Bronchial epithelial cell (primary cell): Measurements from ENCODE around the gene CHD5. TPM values are rescaled to one million over a fixed set of nuclear protein-coding genes. Genes with fewer than 3 reads are reported as not detected.

Experiments used
- DNase-seq: peaks from one replicate; pipeline ENCODE4 v3.0.0-alpha.2; 2010; ENCODE audit warnings: low read depth
- FAIRE-seq: peaks from 2 replicates; lab custom pipeline; 2011; peaks lifted over from hg19 to GRCh38; lab: Jason Lieb, UNC
- H3K27me3 ChIP-seq: 2 replicates; pipeline ENCODE4 v1.5.1; 2011; ENCODE audit warnings: low read length; ENCODE audit not compliant: control insufficient read depth, insufficient read depth
- H3K36me3 ChIP-seq: 2 replicates; pipeline ENCODE4 v1.5.1; 2011; ENCODE audit warnings: low read length; ENCODE audit not compliant: control insufficient read depth, insufficient read depth
- H3K4me3 ChIP-seq: 2 replicates; pipeline ENCODE4 v1.5.1; 2011; ENCODE audit warnings: mild to moderate bottlenecking, low read depth, low read length, control low read depth
- CTCF ChIP-seq: IDR thresholded peaks from 2 replicates; pipeline ENCODE4 v1.5.1; 2011; ENCODE audit warnings: mild to moderate bottlenecking, moderate library complexity, low read length, control low read depth, inconsistent platforms; ENCODE audit not compliant: insufficient read depth, severe bottlenecking
- total RNA-seq: library from RNA; depleted of rRNA; stranded (reverse); fragments of >200 nt; gene quantifications from 2 replicates; pipeline ENCODE4 v1.2.1, GENCODE V29; 2014

Gene CHD5
- total RNA-seq, 1 donor from 2014 or later: 0.26 TPM

- no peak overlapping the region for H3K4me3 ChIP-seq
- no peak for DNase-seq
- H3K36me3 ChIP-seq: no peaks in the 10 kb centered on the region
- H3K27me3 ChIP-seq: peaks cover 27% of the 10 kb centered on the region
- FAIRE-seq: peak; percentile 97
- TF ChIP-seq CTCF: no peak
Measured at GRCh38 chr1:6174621-6175410, 5.3 kb downstream of the CHD5 start.

- Histone ChIP-seq H3K36me3 (no peaks in the 10 kb centered on the region), H3K27me3 (peaks cover 19% of the 10 kb centered on the region), H3K4me3 (no peak overlapping the region)
- DNase-seq (no peak), FAIRE-seq (no peak)
- TF ChIP-seq CTCF: no peak
Measured at GRCh38 chr1:6172549-6172948, 7.6 kb downstream of the CHD5 start.

- H3K36me3 ChIP-seq: no peaks in the 10 kb centered on the region
- no peak overlapping the region for H3K4me3 ChIP-seq
- FAIRE-seq (no peak), DNase-seq (no peak)
- peaks cover 12% of the 10 kb centered on the region for H3K27me3 ChIP-seq
- peak; percentile 40 for TF ChIP-seq CTCF
Measured at GRCh38 chr1:6171548-6172124, 8.5 kb downstream of the CHD5 start.

DNA sequence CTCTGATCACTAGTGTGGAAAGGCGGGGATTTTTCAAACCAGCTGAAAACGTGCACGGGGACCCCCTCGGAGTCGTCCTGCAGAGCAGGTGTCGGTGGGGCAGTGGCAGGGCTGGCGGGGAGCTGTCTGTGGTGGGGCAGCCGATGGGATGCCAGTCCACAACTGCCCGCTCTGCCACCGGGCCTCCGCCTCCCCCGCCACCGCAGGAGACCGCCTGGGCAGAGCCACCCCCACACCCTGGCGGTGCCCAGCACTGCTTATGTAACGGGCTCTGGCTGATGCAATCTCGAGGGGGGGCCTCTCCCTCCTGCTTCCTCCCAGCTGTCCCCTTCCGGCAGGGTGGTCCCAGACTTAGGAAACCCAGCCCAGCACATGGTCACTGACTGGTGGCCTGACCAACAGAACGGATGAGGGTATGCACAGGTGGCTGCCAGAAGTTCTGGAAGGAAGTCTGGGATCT lies 9.3 kb downstream of the CHD5 start:
- Histone ChIP-seq H3K27me3 (peaks cover 9% of the 10 kb centered on the region), H3K36me3 (no peaks in the 10 kb centered on the region), H3K4me3 (no peak overlapping the region)

DNA sequence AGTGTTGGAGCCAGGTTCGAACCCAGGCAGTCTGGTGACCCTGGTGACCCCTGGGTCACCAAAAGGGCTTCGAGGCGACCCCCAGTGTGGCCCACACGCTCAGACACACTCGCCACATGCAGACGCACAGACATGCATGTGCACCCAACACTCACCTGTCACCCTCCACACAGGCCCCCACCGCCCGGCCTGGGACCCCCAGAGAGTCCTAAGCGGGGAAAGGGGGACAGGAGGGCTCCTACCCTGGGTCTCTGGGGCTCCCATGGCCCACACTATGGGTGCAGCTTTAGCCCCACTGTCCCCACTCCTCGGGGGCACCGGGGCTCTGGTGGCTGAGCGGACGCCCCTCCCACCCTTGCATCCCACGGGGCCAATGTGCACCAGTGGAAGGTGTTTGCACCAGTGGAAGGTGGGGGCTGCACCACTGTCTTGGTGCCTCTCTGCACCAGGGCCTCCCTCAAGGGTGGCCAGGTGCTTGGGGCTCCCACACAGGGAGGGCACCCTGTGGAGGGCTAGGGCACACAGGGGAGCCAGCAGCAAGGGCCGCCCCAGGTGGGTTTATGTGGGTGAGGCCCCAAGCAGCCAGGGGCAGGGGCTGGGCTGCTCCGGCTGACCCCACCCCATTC lies 9.9 kb downstream of the CHD5 start:
- H3K27me3 ChIP-seq: peaks cover 10% of the 10 kb centered on the region
- no peak for FAIRE-seq

More for the DNA sequence above, 9.3 kb downstream of the CHD5 start:
- no peak for FAIRE-seq
- DNase-seq: no peak
- TF ChIP-seq CTCF: no peak

More for the DNA sequence above, 9.9 kb downstream of the CHD5 start:
- no peak for TF ChIP-seq CTCF
- Histone ChIP-seq H3K4me3 (no peak overlapping the region), H3K36me3 (no peaks in the 10 kb centered on the region)
- DNase-seq: no peak
